ENCODE measurements around the gene CACNA2D4. TPM values are rescaled to one million over a fixed set of nuclear protein-coding genes. Genes with fewer than 3 reads are reported as not detected.
"Not testable (repeated sequence)": the region's sequence is repeated elsewhere in the genome, so short reads cannot be mapped to it uniquely, and the experiment has no call there.

The CACNA2D4 gene
- total RNA-seq, 1 donor from 2014 or later = 0.83 TPM

GRCh38 chr12:1820896-1821291 lies 97.6 kb downstream of the CACNA2D4 start:
- DNase-seq (ENCODE audit: low spot score) = no peak
- no peak for ATAC-seq

GRCh38 chr12:1820191-1820895 lies 98.1 kb downstream of the CACNA2D4 start, which contains the start of gene LRTM2:
Gene LRTM2 (plus strand): TSS chr12:1820565. CDS start chr12:1828149, 7,584 bp downstream.
- DNase-seq (ENCODE audit: low spot score) (no peak), ATAC-seq (no peak)

GRCh38 chr12:1819571-1819970 lies 98.9 kb downstream of the CACNA2D4 start:
- ATAC-seq = no peak
- no peak for DNase-seq (ENCODE audit: low spot score)

- ATAC-seq (no peak), DNase-seq (ENCODE audit: low spot score) (no peak)
These were observed 99.4 kb downstream of the CACNA2D4 start for GRCh38 chr12:1819050-1819449.

- DNase-seq (ENCODE audit: low spot score); ATAC-seq: not testable (repeated sequence)
These were observed 100.5 kb downstream of the CACNA2D4 start for GRCh38 chr12:1817928-1818327.

- no peak for ATAC-seq
These were observed 101.6 kb downstream of the CACNA2D4 start for GRCh38 chr12:1816730-1817348.

GRCh38 chr12:1815814-1816729 lies 102.4 kb downstream of the CACNA2D4 start:
- DNase-seq (ENCODE audit: low spot score) = no peak
- no peak for ATAC-seq

More at GRCh38 chr12:1816730-1817348, 101.6 kb downstream of the CACNA2D4 start:
- DNase-seq (ENCODE audit: low spot score) = no peak

- ATAC-seq (no peak), DNase-seq (ENCODE audit: low spot score) (no peak)
These were observed 103.3 kb downstream of the CACNA2D4 start for GRCh38 chr12:1815108-1815507.

- ATAC-seq = no peak
- DNase-seq (ENCODE audit: low spot score) = no peak
These were observed 104.2 kb downstream of the CACNA2D4 start for GRCh38 chr12:1814266-1814665.

GRCh38 chr12:1812650-1813302 lies 105.7 kb downstream of the CACNA2D4 start:
- no peak for DNase-seq (ENCODE audit: low spot score)
- peak; percentile 56 for ATAC-seq

- DNase-seq (ENCODE audit: low spot score) (no peak), ATAC-seq (no peak)
These were observed 106.5 kb downstream of the CACNA2D4 start for GRCh38 chr12:1811948-1812291.

GRCh38 chr12:1811281-1811947 lies 107.0 kb downstream of the CACNA2D4 start:
- ATAC-seq = no peak
- DNase-seq (ENCODE audit: low spot score) = no peak

GRCh38 chr12:1810931-1811280 lies 107.5 kb downstream of the CACNA2D4 start:
- no peak for ATAC-seq
- no peak for DNase-seq (ENCODE audit: low spot score)

- ATAC-seq = no peak
- no peak for DNase-seq (ENCODE audit: low spot score)
These were observed 108.1 kb downstream of the CACNA2D4 start for GRCh38 chr12:1810201-1810930.

GRCh38 chr12:1809591-1810190 lies 108.8 kb downstream of the CACNA2D4 start:
- ATAC-seq (no peak), DNase-seq (ENCODE audit: low spot score) (no peak)

GRCh38 chr12:1808798-1809480 lies 109.5 kb downstream of the CACNA2D4 start:
- no peak for ATAC-seq
- DNase-seq (ENCODE audit: low spot score) = no peak

- DNase-seq (ENCODE audit: low spot score) (no peak), ATAC-seq (no peak)
These were observed 110.2 kb downstream of the CACNA2D4 start for GRCh38 chr12:1808036-1808797.

Data from left lobe of liver (tissue), 2 donors.